Brain microvascular endothelial cell (primary cell): ENCODE measurements around the gene SDHAF4.

Source experiments
- DNase-seq: peaks from one replicate; pipeline ENCODE4 v3.0.0-alpha.2; 2020
- H3K27ac ChIP-seq: fragments of 250-450 bp; sonication (Bioruptor Pico); 2 replicates; pipeline ENCODE4 v1.5.1; 2020; ENCODE audit warnings: mild to moderate bottlenecking, moderate library complexity
- H3K27me3 ChIP-seq: fragments of 250-450 bp; sonication (Bioruptor Pico); replicated peaks from 2 replicates; pipeline ENCODE4 v1.5.1; 2020; ENCODE audit warnings: mild to moderate bottlenecking
- H3K36me3 ChIP-seq: fragments of 250-450 bp; sonication (Bioruptor Pico); replicated peaks from 2 replicates; pipeline ENCODE4 v1.5.1; 2020; ENCODE audit warnings: mild to moderate bottlenecking
- H3K4me3 ChIP-seq: 2 replicates; pipeline ENCODE4 v1.5.1; 2011; ENCODE audit warnings: low read depth, mild to moderate bottlenecking, control low read depth, low read length, moderate library complexity
- in situ Hi-C: cut with HindIII; loops from 2 replicates; pipeline ENCODE4 v1.10.0; 2017; ENCODE audit warnings: low sequenced_read_pairs, low pct_ligation_motif_present
- TF ChIP-seq, protein P1 (sequence below): IDR thresholded peaks from 2 replicates; pipeline ENCODE4 v1.5.1; 2011; ENCODE audit warnings: low read depth, mild to moderate bottlenecking, moderate library complexity, low read length, control low read depth, inconsistent platforms; ENCODE audit errors: missing control alignments

Gene SDHAF4

GRCh38 chr6:70638468-70638867, 71.7 kb downstream of the SDHAF4 start:
- Histone ChIP-seq H3K36me3 (no peaks in the 10 kb centered on the region), H3K27ac (no peak overlapping the region), H3K4me3 (no peak overlapping the region), H3K27me3 (no peaks in the 10 kb centered on the region)
- TF ChIP-seq, protein P1, sequence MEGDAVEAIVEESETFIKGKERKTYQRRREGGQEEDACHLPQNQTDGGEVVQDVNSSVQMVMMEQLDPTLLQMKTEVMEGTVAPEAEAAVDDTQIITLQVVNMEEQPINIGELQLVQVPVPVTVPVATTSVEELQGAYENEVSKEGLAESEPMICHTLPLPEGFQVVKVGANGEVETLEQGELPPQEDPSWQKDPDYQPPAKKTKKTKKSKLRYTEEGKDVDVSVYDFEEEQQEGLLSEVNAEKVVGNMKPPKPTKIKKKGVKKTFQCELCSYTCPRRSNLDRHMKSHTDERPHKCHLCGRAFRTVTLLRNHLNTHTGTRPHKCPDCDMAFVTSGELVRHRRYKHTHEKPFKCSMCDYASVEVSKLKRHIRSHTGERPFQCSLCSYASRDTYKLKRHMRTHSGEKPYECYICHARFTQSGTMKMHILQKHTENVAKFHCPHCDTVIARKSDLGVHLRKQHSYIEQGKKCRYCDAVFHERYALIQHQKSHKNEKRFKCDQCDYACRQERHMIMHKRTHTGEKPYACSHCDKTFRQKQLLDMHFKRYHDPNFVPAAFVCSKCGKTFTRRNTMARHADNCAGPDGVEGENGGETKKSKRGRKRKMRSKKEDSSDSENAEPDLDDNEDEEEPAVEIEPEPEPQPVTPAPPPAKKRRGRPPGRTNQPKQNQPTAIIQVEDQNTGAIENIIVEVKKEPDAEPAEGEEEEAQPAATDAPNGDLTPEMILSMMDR, result no peak
- in situ Hi-C loops, result no loop called here
- DNase-seq, result no peak
